Pancreas (tissue), 10 donors: Measurements from ENCODE around the gene FOSB. TPM values are rescaled to one million over a fixed set of nuclear protein-coding genes. Genes with fewer than 3 reads are reported as not detected.
A peak's percentile ranks its signal among the peaks of the same experiment; 100 is the strongest.

Experiments used
- ATAC-seq, 4 donors: fragments of 200-7000 bp; cut with Tn5 transposase; one replicate each; pipeline versions ENCODE4 v1.8.0 to v1.9.1; 2020; ENCODE audit warnings: mild to moderate bottlenecking in 4 of 4, moderate library complexity in 4 of 4
- DNase-seq, 6 donors: peaks; one replicate each; pipeline ENCODE4 v3.0.0-alpha.2; 2020
- FAIRE-seq: peaks from 2 replicates; lab custom pipeline; 2012; peaks lifted over from hg19 to GRCh38; lab: Jason Lieb, UNC
- H3K27ac ChIP-seq, 4 donors: fragments of 200-600 bp; sonication (generic); 1 replicate in 3 of 4; 2 replicates in 1 of 4; pipeline versions ENCODE4 v1.5.0 to v1.8.0; 2020
- H3K27me3 ChIP-seq, 4 donors: fragments of 200-600 bp; one replicate each; pipeline ENCODE4 v1.8.0; 2021
- H3K36me3 ChIP-seq, 3 donors: fragments of 200-600 bp; sonication (generic) in 1 of 3; one replicate each; pipeline versions ENCODE4 v1.5.0 to v1.8.0; 2020 to 2021
- H3K4me1 ChIP-seq, 3 donors: fragments of 200-600 bp; one replicate each; pipeline ENCODE4 v1.8.0; 2021
- H3K4me3 ChIP-seq, 4 donors: fragments of 200-600 bp; sonication (generic) in 2 of 4; one replicate each; pipeline versions ENCODE4 v1.5.0 to v1.8.0; 2020 to 2021
- H3K9me3 ChIP-seq, 4 donors: fragments of 200-600 bp; one replicate each; pipeline ENCODE4 v1.8.0; 2021
- CTCF ChIP-seq, 4 donors: fragments of 200-600 bp; sonication (generic) in 3 of 4; IDR thresholded peaks; one replicate each; pipeline versions ENCODE4 v1.5.0 to v1.8.0; 2021; ENCODE audit warnings: antibody characterized with exemption in 4 of 4
- WGBS, 2 donors: extraction: QIAGEN DNeasy Blood & Tissue Kit; methylation state at CpG; one replicate each; pipeline ENCODE4 v1.1.7; 2013; 5-methylcytosine and 5-hydroxymethylcytosine counted together
- intact Hi-C, 3 donors: fragments of 100-400 bp; cut with DNase I; formaldehyde crosslinking; loops; one replicate each; pipeline versions ENCODE4 v1.11.1 to v1.14.2; 2022
- polyA plus RNA-seq, 2 donors: library from polyadenylated mRNA; stranded (reverse); fragments of 200-250 nt; gene quantifications; one replicate each; pipeline ENCODE4 v1.2.3, GENCODE V29; 2013
- total RNA-seq, 6 donors: library from RNA; stranded (reverse); fragmentation: NEBNext Ultra II Directional in 4 of 6; extraction: Animal tissue kit (Norgen Biotek cat#: 25700) in 4 of 6; gene quantifications; one replicate each; pipeline versions ENCODE4 v1.2.1 to v1.2.4, GENCODE V29; 2021 to 2023
- donor health status: healthy with polysubstance abuse.
- donor health status: DM: no; HTN: no; CAD: no; lungs with moderate emphysema.
- donor health status: DM: no; HTN: no; CAD: no.
- donor health status: control.
- donor health status: control.
- donor health status: Bipolar disorder and iron deficiency.
- donor health status: DM: yes; HTN: yes; CAD: no.
- donor health status: DM: no; HTN: no; CAD: no.
- donor health status: DM: no; HTN: no; CAD: no.
- donor health status: DM: yes; HTN: yes; CAD: no.

FOSB gene
- total and polyA plus RNA-seq, 8 donors = 0.79 to 21.6 (median 6.2) TPM

GRCh38 chr19:45517641-45518468 is 50.1 kb downstream of the FOSB start:
- FAIRE-seq = no peak
- intact Hi-C loops = no loop called here
- H3K36me3 ChIP-seq = peaks cover 0 to 20% (median 4%) of the 10 kb centered on the region in 3 donors
- H3K4me1 ChIP-seq = peaks cover 8 to 16% (median 11%) of the 10 kb centered on the region in 3 donors
- ATAC-seq = no peak
- WGBS, 2 donors = 87 to 89% methylated on average over 50 of the region's 50 CpGs
- no peak overlapping the region for H3K4me3 ChIP-seq
- no peaks in the 10 kb centered on the region for H3K27me3 ChIP-seq
- DNase-seq = no peak
- no peak overlapping the region for H3K27ac ChIP-seq
- H3K9me3 ChIP-seq = no peaks in the 10 kb centered on the region
- TF ChIP-seq CTCF (IDR thresholded peaks at IDR 0.05) = no peak

DNA sequence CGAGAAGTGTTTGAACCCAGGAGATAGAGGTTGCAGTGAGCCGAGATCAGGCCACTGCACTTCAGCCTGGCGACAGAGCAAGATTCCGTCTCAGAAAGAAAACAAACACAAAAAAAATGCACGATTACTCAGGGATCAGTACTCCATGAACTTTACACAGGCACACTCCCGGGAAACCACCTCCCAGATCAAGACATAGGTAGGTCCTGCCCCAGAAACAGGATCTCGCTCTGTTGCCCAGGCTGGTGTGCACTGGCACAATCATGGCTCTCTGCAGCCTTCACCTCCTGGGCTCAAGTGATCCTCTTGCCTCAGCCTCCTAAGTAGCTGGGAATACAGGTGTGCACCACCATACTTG is 50.7 kb downstream of the FOSB start:
- no peak for DNase-seq
- intact Hi-C loops = no loop called here
- H3K36me3 ChIP-seq = peaks cover 0 to 20% (median 4%) of the 10 kb centered on the region in 3 donors

GRCh38 chr19:45522010-45522941 is 54.5 kb downstream of the FOSB start:
- Histone ChIP-seq H3K4me1 (peaks cover 3 to 7% (median 3%) of the 10 kb centered on the region in 3 donors), H3K9me3 (no peaks in the 10 kb centered on the region), H3K27me3 (no peaks in the 10 kb centered on the region), H3K36me3 (peaks cover 0 to 20% (median 4%) of the 10 kb centered on the region in 3 donors), H3K27ac (no peak overlapping the region), H3K4me3 (no peak overlapping the region)
- 86 to 89% methylated on average over 22 to 23 of the region's 24 CpGs for WGBS, 2 donors
- FAIRE-seq (no peak), DNase-seq (no peak), ATAC-seq (no peak)
- intact Hi-C loops = loop anchor here in 2 of 3 donors (5.0 to 10.0 kb wide), 2 partner anchors 113 to 120 kb away; partner anchors contain the start of gene EML2 (in 1 of the 2)
- TF ChIP-seq CTCF (IDR thresholded peaks at IDR 0.05) = no peak

More for the DNA sequence above, 50.7 kb downstream of the FOSB start:
- H3K27ac ChIP-seq = no peak overlapping the region
- ATAC-seq (no peak), FAIRE-seq (no peak)
- H3K4me1 ChIP-seq = peaks cover 8 to 16% (median 11%) of the 10 kb centered on the region in 3 donors
- H3K9me3 ChIP-seq = no peaks in the 10 kb centered on the region
- H3K4me3 ChIP-seq = no peak overlapping the region
- TF ChIP-seq CTCF (IDR thresholded peaks at IDR 0.05) = no peak
- H3K27me3 ChIP-seq = no peaks in the 10 kb centered on the region
- 74 to 77% methylated on average over 7 of the region's 7 CpGs for WGBS, 2 donors

- peaks cover 0 to 10% (median 0%) of the 10 kb centered on the region in 3 donors for H3K36me3 ChIP-seq
- no peak overlapping the region for H3K4me3 ChIP-seq
- ATAC-seq (peak; percentile 83 to 92 (median 90)), DNase-seq (peak; percentile 73 to 89 (median 76)), FAIRE-seq (no peak)
- intact Hi-C loops = loop anchor here in 2 of 3 donors (5.0 to 10.0 kb wide), 2 partner anchors 111 to 119 kb away; partner anchors contain the start of gene EML2 (in 1 of the 2)
- H3K27me3 ChIP-seq = no peaks in the 10 kb centered on the region
- TF ChIP-seq CTCF (IDR thresholded peaks at IDR 0.05) = peak; percentile 56 to 91 (median 78)
- WGBS, 2 donors = 71 to 78% methylated on average over 9 of the region's 9 CpGs
- H3K27ac ChIP-seq = no peak overlapping the region
- no peaks in the 10 kb centered on the region for H3K9me3 ChIP-seq
- peaks cover 3 to 7% (median 3%) of the 10 kb centered on the region in 3 donors for H3K4me1 ChIP-seq
These were observed 56.0 kb downstream of the FOSB start for GRCh38 chr19:45523642-45524256.
